DOHH2 (cell line): ENCODE measurements around the gene KIF1B.

Source experiments
- CTCF ChIP-seq: fragments of 200-600 bp; sonication (generic); IDR thresholded peaks from one replicate; pipeline ENCODE4 v1.5.1; 2014; ENCODE audit warnings: antibody characterized with exemption, mild to moderate bottlenecking, low read depth, low read length; ENCODE audit not compliant: poor library complexity, severe bottlenecking
- EZH2phosphoT487 ChIP-seq: fragments of 200-600 bp; sonication (generic); IDR thresholded peaks from 2 replicates; pipeline ENCODE4 v1.6.1; 2017; ENCODE audit warnings: borderline replicate concordance, mild to moderate bottlenecking, antibody characterized with exemption, low read length, moderate library complexity, mixed read lengths

DNA sequence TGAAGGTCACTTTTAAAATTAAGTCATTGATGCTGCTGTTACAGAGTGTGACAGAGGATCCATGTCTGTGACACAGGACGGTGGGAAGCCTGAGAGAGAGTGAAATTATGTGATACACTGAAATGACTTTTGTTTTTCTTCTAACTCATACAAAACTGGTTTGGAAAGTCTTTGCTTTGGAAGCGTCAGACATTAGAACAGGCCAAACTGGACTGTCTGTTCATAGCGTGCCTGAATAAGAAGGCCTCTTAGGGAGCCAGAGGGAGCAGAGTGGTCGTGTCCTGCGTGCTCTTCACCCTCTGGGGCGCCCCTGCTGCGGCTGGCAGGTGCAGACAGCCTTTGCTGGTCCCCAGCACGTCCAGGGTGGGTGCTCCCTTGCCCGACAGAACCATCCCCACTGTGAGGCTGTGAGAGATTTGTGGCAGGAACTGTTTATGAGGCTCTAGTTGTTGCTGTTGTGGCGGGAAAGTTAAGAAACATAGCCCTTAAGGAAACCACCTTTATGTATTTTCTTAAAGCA, 168.8 kb downstream of the KIF1B start:
- no peak for TF ChIP-seq EZH2phosphoT487
- TF ChIP-seq CTCF: no peak
